Cerebellar cortex (tissue), 1 donor: ENCODE data around the gene TASP1.

Experiments
- DNase-seq: peaks from one replicate; pipeline ENCODE4 v3.0.0-alpha.2; 2015; ENCODE audit warnings: low spot score

TASP1 gene

GRCh38 chr20:13441388-13441787 is 197.3 kb downstream of the TASP1 start:
- DNase-seq: no peak

- no peak for DNase-seq
These were observed 202.2 kb downstream of the TASP1 start for GRCh38 chr20:13436530-13436929.

- DNase-seq: no peak
These were observed 206.6 kb downstream of the TASP1 start for GRCh38 chr20:13432126-13432525.

GRCh38 chr20:13430346-13431002 is 208.3 kb downstream of the TASP1 start:
- no peak for DNase-seq

- no peak for DNase-seq
These were observed 210.0 kb downstream of the TASP1 start for GRCh38 chr20:13428684-13429083.

GRCh38 chr20:13426870-13427269 is 211.9 kb downstream of the TASP1 start:
- DNase-seq: no peak

GRCh38 chr20:13425381-13426135 is 213.2 kb downstream of the TASP1 start:
- no peak for DNase-seq

GRCh38 chr20:13424174-13424833 is 214.4 kb downstream of the TASP1 start:
- no peak for DNase-seq

- no peak for DNase-seq
These were observed 215.1 kb downstream of the TASP1 start for GRCh38 chr20:13423472-13424173.

- DNase-seq: no peak
These were observed 216.1 kb downstream of the TASP1 start for GRCh38 chr20:13422637-13423036.

- DNase-seq: no peak
These were observed 218.1 kb downstream of the TASP1 start for GRCh38 chr20:13420625-13421024.

- no peak for DNase-seq
These were observed 219.3 kb downstream of the TASP1 start for GRCh38 chr20:13419477-13419876.

- DNase-seq: no peak
These were observed 220.2 kb downstream of the TASP1 start for GRCh38 chr20:13418263-13419229.

- DNase-seq: no peak
These were observed 222.2 kb downstream of the TASP1 start for GRCh38 chr20:13416531-13416930.

- no peak for DNase-seq
These were observed 225.8 kb downstream of the TASP1 start for GRCh38 chr20:13412806-13413445.

GRCh38 chr20:13404293-13404692 is 234.4 kb downstream of the TASP1 start:
- DNase-seq: no peak

- no peak for DNase-seq
These were observed 235.3 kb downstream of the TASP1 start for GRCh38 chr20:13403453-13403852.

GRCh38 chr20:13402986-13403385 is 235.7 kb downstream of the TASP1 start:
- no peak for DNase-seq

- no peak for DNase-seq
These were observed 236.5 kb downstream of the TASP1 start for GRCh38 chr20:13402171-13402760.

GRCh38 chr20:13401596-13401995 is 237.1 kb downstream of the TASP1 start:
- no peak for DNase-seq
